HFFc6 (cell line): Measurements from ENCODE around the gene INSIG2. TPM values are rescaled to one million over a fixed set of nuclear protein-coding genes. Genes with fewer than 3 reads are reported as not detected.

Experiments
- DNase-seq: peaks from one replicate; pipeline ENCODE4 v3.0.0-alpha.2; 2018
- H3K27ac Mint-ChIP-seq: 2 replicates; pipeline ENCODE4 v1.8.0; 2020; ENCODE audit warnings: mild to moderate bottlenecking, mixed read lengths
- H3K27me3 Mint-ChIP-seq: 2 replicates; pipeline ENCODE4 v1.8.0; 2021; ENCODE audit warnings: mild to moderate bottlenecking, moderate library complexity, mixed read lengths; ENCODE audit not compliant: insufficient read depth
- H3K36me3 Mint-ChIP-seq: 2 replicates; pipeline ENCODE4 v1.8.0; 2021; ENCODE audit warnings: low read depth, mixed read lengths
- H3K4me1 Mint-ChIP-seq: 2 replicates; pipeline ENCODE4 v1.8.0; 2020; ENCODE audit warnings: low read depth, mixed read lengths
- H3K4me3 Mint-ChIP-seq: 2 replicates; pipeline ENCODE4 v1.8.0; 2020; ENCODE audit warnings: mild to moderate bottlenecking, moderate library complexity, mixed read lengths
- H3K9me3 Mint-ChIP-seq: 2 replicates; pipeline ENCODE4 v1.8.0; 2020; ENCODE audit warnings: mild to moderate bottlenecking, mixed read lengths
- CTCF ChIP-seq: fragments of 200-600 bp; sonication (generic); IDR thresholded peaks from 2 replicates; pipeline ENCODE4 v1.5.0; 2021; ENCODE audit warnings: antibody characterized with exemption, mild to moderate bottlenecking
- total RNA-seq, 6 experiments: library from RNA; stranded (reverse); fragmentation: NEBNext Ultra II Directional; extraction: Animal tissue kit (Norgen Biotek cat#: 25700); gene quantifications; 2 replicates in 1 of 6; 3 replicates in 5 of 6; pipeline ENCODE4 v1.2.3, GENCODE V29; 2021

Gene INSIG2
- total RNA-seq, 6 experiments from 2014 or later: 9.6 to 12.2 (median 10.1) TPM

- Mint-ChIP-seq H3K36me3 (no peaks in the 10 kb centered on the region), H3K4me3 (no peak overlapping the region), H3K27me3 (no peaks in the 10 kb centered on the region), H3K9me3 (no peaks in the 10 kb centered on the region), H3K27ac (no peak overlapping the region), H3K4me1 (peaks cover 6% of the 10 kb centered on the region; the same call in 1 of the 2 replicates)
- no peak for TF ChIP-seq CTCF
- no peak for DNase-seq
Measured at GRCh38 chr2:118094503-118094902, 6.2 kb downstream of the INSIG2 start.

- H3K36me3 Mint-ChIP-seq: no peaks in the 10 kb centered on the region
- H3K4me1 Mint-ChIP-seq: no peaks in the 10 kb centered on the region
- no peak for TF ChIP-seq CTCF
- no peaks in the 10 kb centered on the region for H3K27me3 Mint-ChIP-seq
- no peak overlapping the region for H3K27ac Mint-ChIP-seq
- H3K9me3 Mint-ChIP-seq: no peaks in the 10 kb centered on the region
- DNase-seq: no peak
- no peak overlapping the region for H3K4me3 Mint-ChIP-seq
Measured at GRCh38 chr2:118095610-118096009, 7.3 kb downstream of the INSIG2 start.

- no peak for TF ChIP-seq CTCF
- H3K27me3 Mint-ChIP-seq: no peaks in the 10 kb centered on the region
- no peak for DNase-seq
- H3K9me3 Mint-ChIP-seq: no peaks in the 10 kb centered on the region
- H3K4me3 Mint-ChIP-seq: no peak overlapping the region
- H3K27ac Mint-ChIP-seq: no peak overlapping the region
- H3K4me1 Mint-ChIP-seq: peaks cover 11% of the 10 kb centered on the region
- no peaks in the 10 kb centered on the region for H3K36me3 Mint-ChIP-seq
Measured at GRCh38 chr2:118097657-118098056, 9.4 kb downstream of the INSIG2 start.

DNA sequence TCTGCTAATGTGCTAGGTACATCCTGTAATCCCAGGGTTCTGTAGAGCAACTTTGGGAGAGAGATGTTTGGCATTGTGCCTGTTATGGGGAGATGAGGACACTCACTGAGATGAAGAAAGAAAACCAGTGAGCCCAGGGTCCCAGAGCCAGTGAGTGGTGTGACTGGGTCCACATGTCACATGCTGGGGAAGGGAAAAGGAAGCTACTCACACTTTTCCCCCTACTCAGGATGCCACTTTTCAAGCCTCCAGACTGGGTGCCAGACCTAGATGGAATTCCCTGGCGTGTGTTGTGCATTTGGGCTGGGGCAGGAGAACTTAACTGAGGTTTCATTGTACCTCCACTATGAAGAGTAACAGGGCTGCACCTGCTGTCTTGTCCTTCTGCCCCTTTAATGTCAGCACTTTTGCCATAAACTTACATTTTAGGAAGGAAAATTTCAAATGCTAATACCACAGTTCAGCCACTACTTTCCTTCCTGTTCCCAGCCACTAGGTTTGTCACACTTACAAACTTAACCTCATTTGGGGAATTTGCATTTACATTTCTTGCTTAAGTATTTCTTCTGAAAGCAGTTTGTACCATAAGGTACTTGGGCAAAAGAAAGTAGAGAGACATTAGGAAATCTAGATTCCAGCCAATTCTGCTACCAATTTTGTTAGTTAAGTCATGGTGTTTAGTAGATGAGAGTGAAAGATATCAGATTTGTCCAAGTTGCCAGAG, 10.2 kb downstream of the INSIG2 start:
- DNase-seq: no peak
- Mint-ChIP-seq H3K9me3 (no peaks in the 10 kb centered on the region), H3K4me1 (peaks cover 18% of the 10 kb centered on the region), H3K36me3 (no peaks in the 10 kb centered on the region), H3K27ac (no peak overlapping the region), H3K4me3 (no peak overlapping the region), H3K27me3 (no peaks in the 10 kb centered on the region)
- no peak for TF ChIP-seq CTCF

DNA sequence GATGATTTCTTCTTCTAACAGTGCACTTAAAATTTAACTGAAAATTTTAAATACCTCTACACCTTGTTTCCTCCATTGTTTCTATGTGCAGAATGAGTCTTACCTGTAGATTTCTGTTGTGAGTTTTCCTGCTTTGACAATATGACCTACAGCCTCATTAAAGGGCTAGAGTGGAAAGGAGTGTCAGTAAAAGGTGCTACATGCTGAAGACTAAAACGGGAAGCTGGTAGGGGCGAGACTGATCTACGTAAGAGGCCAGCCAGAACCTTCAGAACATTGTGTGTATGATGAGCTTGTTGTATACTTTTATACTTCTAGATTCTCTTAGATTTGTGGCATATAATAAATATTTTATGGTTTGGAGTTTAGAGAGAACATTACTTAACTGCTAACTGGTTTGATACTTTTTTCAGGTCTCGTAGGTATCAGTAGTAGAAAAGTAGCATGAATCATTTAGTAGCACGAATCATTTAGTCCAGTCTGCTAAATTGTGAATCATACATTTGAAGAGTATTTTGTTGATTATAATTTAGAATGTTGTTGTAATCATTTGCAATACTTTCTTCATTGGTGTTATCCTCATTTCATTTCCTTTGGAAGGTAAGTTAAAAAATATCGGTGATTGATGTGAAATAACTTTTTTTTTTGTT, 14.3 kb downstream of the INSIG2 start:
- H3K4me1 Mint-ChIP-seq: peaks cover 24% of the 10 kb centered on the region
- peak; percentile 15 for DNase-seq
- no peak overlapping the region; the same call in 1 of the 2 replicates for H3K4me3 Mint-ChIP-seq
- no peaks in the 10 kb centered on the region for H3K9me3 Mint-ChIP-seq
- no peaks in the 10 kb centered on the region for H3K27me3 Mint-ChIP-seq
- H3K27ac Mint-ChIP-seq: no peak overlapping the region
- TF ChIP-seq CTCF: no peak
- peaks cover 6% of the 10 kb centered on the region; the same call in 1 of the 2 replicates for H3K36me3 Mint-ChIP-seq
